Measurements from ENCODE around the gene DKC1.

- TF ChIP-seq CTCF (IDR thresholded peaks at IDR 0.05; ENCODE audit: poor library complexity) = no peak
- no peak for TF ChIP-seq EZH2 (IDR thresholded peaks at IDR 0.05; ENCODE audit: borderline replicate concordance)
- TF ChIP-seq EZH2phosphoT487 (IDR thresholded peaks at IDR 0.05; ENCODE audit: low read depth, severe bottlenecking, unreplicated experiment) = no peak
Observed at GRCh38 chrX:154791939-154792338, 29.3 kb downstream of the DKC1 start.

Measured in hepatocyte (in vitro differentiated cells).